GM23338 (cell line): ENCODE data around the gene NLGN1. TPM values are rescaled to one million over a fixed set of nuclear protein-coding genes. Genes with fewer than 3 reads are reported as not detected.

Experiments used
- ATAC-seq: fragments of 200-7000 bp; cut with Tn5 transposase; 3 replicates; pipeline ENCODE4 v1.9.1; 2020
- DNase-seq: peaks from one replicate; pipeline ENCODE4 v3.0.0-alpha.2; 2015; ENCODE audit warnings: low spot score
- H2AFZ ChIP-seq: fragments of 200-600 bp; sonication (generic); 2 replicates; pipeline ENCODE4 v1.8.0; 2016; ENCODE audit warnings: antibody characterized with exemption, mild to moderate bottlenecking, moderate library complexity
- H3F3A ChIP-seq: fragments of 200-600 bp; sonication (generic); replicated peaks from 2 replicates; pipeline ENCODE4 v1.8.0; 2017; ENCODE audit warnings: antibody characterized with exemption, mixed run types, low read depth
- H3K27ac ChIP-seq: fragments of 200-600 bp; sonication (generic); 2 replicates; pipeline ENCODE4 v1.6.1; 2016; ENCODE audit warnings: low read depth
- H3K27me3 ChIP-seq: fragments of 200-600 bp; sonication (generic); 2 replicates; pipeline ENCODE4 v1.8.0; 2016; ENCODE audit warnings: mild to moderate bottlenecking, mixed run types, moderate library complexity; ENCODE audit not compliant: insufficient read depth
- H3K36me3 ChIP-seq: fragments of 200-600 bp; sonication (generic); 2 replicates; pipeline ENCODE4 v1.8.0; 2016; ENCODE audit warnings: mild to moderate bottlenecking; ENCODE audit not compliant: insufficient read depth
- H3K4me1 ChIP-seq: fragments of 200-600 bp; sonication (generic); 2 replicates; pipeline ENCODE4 v1.8.0; 2016; ENCODE audit warnings: mild to moderate bottlenecking, moderate library complexity; ENCODE audit not compliant: insufficient read depth
- H3K4me2 ChIP-seq: fragments of 200-600 bp; sonication (generic); 2 replicates; pipeline ENCODE4 v1.7.1; 2017; ENCODE audit warnings: mixed run types
- H3K4me3 ChIP-seq: fragments of 200-600 bp; sonication (generic); 2 replicates; pipeline ENCODE4 v1.6.1; 2016; ENCODE audit warnings: mixed run types
- H3K79me2 ChIP-seq: fragments of 200-600 bp; sonication (generic); replicated peaks from 2 replicates; pipeline ENCODE4 v1.8.0; 2017; ENCODE audit warnings: mild to moderate bottlenecking; ENCODE audit not compliant: insufficient read depth
- H3K9me2 ChIP-seq: fragments of 200-600 bp; sonication (generic); 2 replicates; pipeline ENCODE4 v1.8.0; 2017; ENCODE audit not compliant: insufficient read depth
- H4K20me1 ChIP-seq: fragments of 200-600 bp; sonication (generic); replicated peaks from 2 replicates; pipeline ENCODE4 v1.8.0; 2017; ENCODE audit warnings: mild to moderate bottlenecking; ENCODE audit not compliant: insufficient read depth
- H3K27ac Mint-ChIP-seq: 2 replicates; pipeline ENCODE4 v1.8.0; 2020; ENCODE audit warnings: inconsistent platforms, mild to moderate bottlenecking, moderate library complexity, mixed read lengths
- H3K27me3 Mint-ChIP-seq: 3 replicates; pipeline ENCODE4 v1.8.0; 2022; ENCODE audit warnings: low read depth, mild to moderate bottlenecking, moderate library complexity, mixed read lengths, inconsistent platforms; ENCODE audit not compliant: insufficient read depth, poor library complexity
- H3K36me3 Mint-ChIP-seq: 3 replicates; pipeline ENCODE4 v1.8.0; 2021; ENCODE audit warnings: low read depth, mild to moderate bottlenecking, inconsistent platforms, moderate library complexity, mixed read lengths
- H3K4me1 Mint-ChIP-seq: 3 replicates; pipeline ENCODE4 v1.8.0; 2020; ENCODE audit warnings: mild to moderate bottlenecking, inconsistent platforms, mixed read lengths
- H3K4me3 Mint-ChIP-seq: 3 replicates; pipeline ENCODE4 v1.8.0; 2021; ENCODE audit warnings: moderate library complexity, mild to moderate bottlenecking, inconsistent platforms, mixed read lengths
- H3K9me3 Mint-ChIP-seq: 3 replicates; pipeline ENCODE4 v1.8.0; 2020; ENCODE audit warnings: moderate library complexity, mild to moderate bottlenecking, inconsistent platforms, mixed read lengths
- CREB1 ChIP-seq: fragments of 250-450 bp; sonication (Bioruptor Pico); IDR thresholded peaks from 2 replicates; pipeline ENCODE4 v1.5.0; 2020; ENCODE audit warnings: low read depth, mild to moderate bottlenecking, moderate library complexity
- CTCF ChIP-seq, 2 experiments: fragments of 200-600 bp in 1 of 2; sonication (generic) in 1 of 2; conservative IDR thresholded peaks; 2 replicates each; pipeline versions ENCODE4 v1.5.1 to v1.6.1; 2016 to 2017; ENCODE audit warnings: antibody characterized with exemption in 2 of 2, low read depth in 2 of 2, mild to moderate bottlenecking in 2 of 2, moderate library complexity in 1 of 2
- ETS1 ChIP-seq: IDR thresholded peaks from 2 replicates; pipeline ENCODE4 v1.6.1; 2016; ENCODE audit warnings: antibody characterized with exemption
- EZH2phosphoT487 ChIP-seq: fragments of 200-600 bp; sonication (generic); IDR thresholded peaks from one replicate; pipeline ENCODE4 v1.8.1; 2018; ENCODE audit warnings: antibody characterized with exemption; ENCODE audit not compliant: unreplicated experiment
- JUNB ChIP-seq: IDR thresholded peaks from one replicate; pipeline ENCODE4 v1.6.1; 2016; ENCODE audit warnings: antibody characterized with exemption; ENCODE audit not compliant: unreplicated experiment
- NANOG ChIP-seq: IDR thresholded peaks from 2 replicates; pipeline ENCODE4 v1.6.1; 2016; ENCODE audit warnings: antibody characterized with exemption, borderline replicate concordance
- POLR2AphosphoS5 ChIP-seq: IDR thresholded peaks from 2 replicates; pipeline ENCODE4 v1.6.1; 2016; ENCODE audit warnings: antibody characterized with exemption, low read depth
- REST ChIP-seq: IDR thresholded peaks from one replicate; pipeline ENCODE4 v1.6.1; 2018; ENCODE audit warnings: antibody characterized with exemption; ENCODE audit not compliant: unreplicated experiment
- STAT1 ChIP-seq: IDR thresholded peaks from one replicate; pipeline ENCODE4 v1.6.1; 2016; ENCODE audit warnings: antibody characterized with exemption; ENCODE audit not compliant: unreplicated experiment
- ZNF331 ChIP-seq: fragments of 250-450 bp; sonication (Bioruptor Pico); IDR thresholded peaks from 2 replicates; pipeline ENCODE4 v1.5.0; 2020; ENCODE audit warnings: low read depth, mild to moderate bottlenecking, moderate library complexity
- polyA plus RNA-seq: library from polyadenylated mRNA; unstranded; fragments of >200 nt; fragmentation: Nextera tagmentation; extraction: Ambion mirVana; gene quantifications from 2 replicates; pipeline ENCODE4 v1.2.1, GENCODE V29; 2016
- total RNA-seq: library from RNA; depleted of rRNA; stranded (reverse); fragments of >200 nt; shearing (Covaris generic); gene quantifications from 2 replicates; pipeline ENCODE4 v1.2.3, GENCODE V29; 2014

Gene NLGN1
- total and polyA plus RNA-seq, 2 experiments from 2014 or later: 6.5 to 18.6 TPM

- no peak for TF ChIP-seq CREB1
These were observed 357.6 kb downstream of the NLGN1 start (continued) for GRCh38 chr3:173755161-173755560.

GRCh38 chr3:173761161-173761560 is 363.6 kb downstream of the NLGN1 start:
- no peaks in the 10 kb centered on the region for H3K27me3 ChIP-seq
- H3K36me3 Mint-ChIP-seq: no peaks in the 10 kb centered on the region
- 0 out of 2 replicates have a peak, but pooled peaks cover 3% of the 10 kb centered on the region for H3K9me2 ChIP-seq
- no peaks in the 10 kb centered on the region for H4K20me1 ChIP-seq
- H3K79me2 ChIP-seq: no peaks in the 10 kb centered on the region
- no peaks in the 10 kb centered on the region for H3K9me3 Mint-ChIP-seq
- TF ChIP-seq NANOG (no peak), STAT1 (no peak), EZH2phosphoT487 (no peak), REST (no peak), ZNF331 (CRISPR knock-in tag) (no peak), JUNB (no peak)
- no peak overlapping the region for H3K4me3 Mint-ChIP-seq
- H3K4me2 ChIP-seq: no peak overlapping the region
- DNase-seq (no peak), ATAC-seq (no peak)
- no peaks in the 10 kb centered on the region for H3K36me3 ChIP-seq
- H3K27ac ChIP-seq: no peak overlapping the region
- H3K4me3 ChIP-seq: no peak overlapping the region
- peaks cover 1% of the 10 kb centered on the region for H3K27me3 Mint-ChIP-seq
- no peak overlapping the region for H2AFZ ChIP-seq
- no peaks in the 10 kb centered on the region for H3F3A ChIP-seq
- H3K27ac Mint-ChIP-seq: no peak overlapping the region
- peaks cover 2% of the 10 kb centered on the region; the same call in 2 of the 3 replicates for H3K4me1 Mint-ChIP-seq
- no peaks in the 10 kb centered on the region for H3K4me1 ChIP-seq

GRCh38 chr3:173762501-173762900 is 365.0 kb downstream of the NLGN1 start:
- Histone ChIP-seq H3K4me3 (no peak overlapping the region), H4K20me1 (no peaks in the 10 kb centered on the region), H3K4me1 (no peaks in the 10 kb centered on the region), H3K79me2 (no peaks in the 10 kb centered on the region), H3K4me2 (no peak overlapping the region), H3K27ac (no peak overlapping the region), H3K27me3 (no peaks in the 10 kb centered on the region), H2AFZ (no peak overlapping the region), H3K9me2 (0 out of 2 replicates have a peak, but pooled peaks cover 3% of the 10 kb centered on the region), H3F3A (no peaks in the 10 kb centered on the region), H3K36me3 (no peaks in the 10 kb centered on the region)
- Mint-ChIP-seq H3K27me3 (peaks cover 3% of the 10 kb centered on the region), H3K4me3 (no peak overlapping the region), H3K9me3 (no peaks in the 10 kb centered on the region), H3K36me3 (no peaks in the 10 kb centered on the region), H3K4me1 (peaks cover 2% of the 10 kb centered on the region; the same call in 2 of the 3 replicates), H3K27ac (no peak overlapping the region)
- TF ChIP-seq NANOG (no peak), CTCF (conservative IDR thresholded peaks at IDR 0.05; ENCODE audit: low read depth in 2 of 2) (no peak), POLR2AphosphoS5 (no peak), ZNF331 (CRISPR knock-in tag) (no peak), STAT1 (no peak), JUNB (no peak), ETS1 (no peak)
- DNase-seq: no peak
- ATAC-seq: no peak
